GM23338 (cell line): ENCODE results near the gene TENM3.

Experiments
- CREB1 ChIP-seq: fragments of 250-450 bp; sonication (Bioruptor Pico); IDR thresholded peaks from 2 replicates; pipeline ENCODE4 v1.5.0; 2020; ENCODE audit warnings: low read depth, mild to moderate bottlenecking, moderate library complexity
- CTCF ChIP-seq, 2 experiments: fragments of 200-600 bp in 1 of 2; sonication (generic) in 1 of 2; conservative IDR thresholded peaks; 2 replicates each; pipeline versions ENCODE4 v1.5.1 to v1.6.1; 2016 to 2017; ENCODE audit warnings: antibody characterized with exemption in 2 of 2, low read depth in 2 of 2, mild to moderate bottlenecking in 2 of 2, moderate library complexity in 1 of 2
- EZH2 ChIP-seq: fragments of 200-600 bp; sonication (generic); IDR thresholded peaks from one replicate; pipeline ENCODE4 v1.8.0; 2017; ENCODE audit warnings: antibody characterized with exemption, mild to moderate bottlenecking, low read depth; ENCODE audit not compliant: unreplicated experiment
- EZH2phosphoT487 ChIP-seq: fragments of 200-600 bp; sonication (generic); IDR thresholded peaks from one replicate; pipeline ENCODE4 v1.8.1; 2018; ENCODE audit warnings: antibody characterized with exemption; ENCODE audit not compliant: unreplicated experiment
- JUNB ChIP-seq: IDR thresholded peaks from one replicate; pipeline ENCODE4 v1.6.1; 2016; ENCODE audit warnings: antibody characterized with exemption; ENCODE audit not compliant: unreplicated experiment
- POLR2AphosphoS5 ChIP-seq: IDR thresholded peaks from 2 replicates; pipeline ENCODE4 v1.6.1; 2016; ENCODE audit warnings: antibody characterized with exemption, low read depth
- REST ChIP-seq: IDR thresholded peaks from one replicate; pipeline ENCODE4 v1.6.1; 2018; ENCODE audit warnings: antibody characterized with exemption; ENCODE audit not compliant: unreplicated experiment
- STAT1 ChIP-seq: IDR thresholded peaks from one replicate; pipeline ENCODE4 v1.6.1; 2016; ENCODE audit warnings: antibody characterized with exemption; ENCODE audit not compliant: unreplicated experiment
- ZNF114 ChIP-seq: fragments of 250-450 bp; sonication (Bioruptor Pico); IDR thresholded peaks from 2 replicates; pipeline ENCODE4 v1.5.0; 2020; ENCODE audit warnings: mild to moderate bottlenecking, moderate library complexity
- TF ChIP-seq, protein P1 (sequence below): fragments of 250-450 bp; sonication (Bioruptor Pico); IDR thresholded peaks from 2 replicates; pipeline ENCODE4 v1.5.0; 2020; ENCODE audit warnings: mild to moderate bottlenecking, moderate library complexity

DNA sequence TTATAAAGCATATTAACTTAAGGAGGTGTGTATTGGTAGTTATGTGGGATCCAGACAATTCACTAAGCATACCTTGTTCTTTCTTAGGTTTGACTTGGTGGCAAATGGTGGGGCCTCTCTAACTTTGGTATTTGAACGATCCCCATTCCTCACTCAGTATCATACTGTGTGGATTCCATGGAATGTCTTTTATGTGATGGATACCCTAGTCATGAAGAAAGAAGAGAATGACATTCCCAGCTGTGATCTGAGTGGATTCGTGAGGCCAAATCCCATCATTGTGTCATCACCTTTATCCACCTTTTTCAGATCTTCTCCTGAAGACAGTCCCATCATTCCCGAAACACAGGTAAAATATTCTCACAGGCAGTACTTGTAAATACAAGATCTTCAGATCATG lies 487.6 kb downstream of the TENM3 start:
- TF ChIP-seq CTCF (conservative IDR thresholded peaks at IDR 0.05; ENCODE audit: low read depth in 2 of 2) (no peak), POLR2AphosphoS5 (no peak), CREB1 (0 out of 2 replicates have a peak, but pooled peaks have one; percentile 33), EZH2 (no peak), REST (no peak), EZH2phosphoT487 (no peak), ZNF114 (CRISPR knock-in tag) (no peak), JUNB (no peak), STAT1 (no peak)
- TF ChIP-seq, protein P1, sequence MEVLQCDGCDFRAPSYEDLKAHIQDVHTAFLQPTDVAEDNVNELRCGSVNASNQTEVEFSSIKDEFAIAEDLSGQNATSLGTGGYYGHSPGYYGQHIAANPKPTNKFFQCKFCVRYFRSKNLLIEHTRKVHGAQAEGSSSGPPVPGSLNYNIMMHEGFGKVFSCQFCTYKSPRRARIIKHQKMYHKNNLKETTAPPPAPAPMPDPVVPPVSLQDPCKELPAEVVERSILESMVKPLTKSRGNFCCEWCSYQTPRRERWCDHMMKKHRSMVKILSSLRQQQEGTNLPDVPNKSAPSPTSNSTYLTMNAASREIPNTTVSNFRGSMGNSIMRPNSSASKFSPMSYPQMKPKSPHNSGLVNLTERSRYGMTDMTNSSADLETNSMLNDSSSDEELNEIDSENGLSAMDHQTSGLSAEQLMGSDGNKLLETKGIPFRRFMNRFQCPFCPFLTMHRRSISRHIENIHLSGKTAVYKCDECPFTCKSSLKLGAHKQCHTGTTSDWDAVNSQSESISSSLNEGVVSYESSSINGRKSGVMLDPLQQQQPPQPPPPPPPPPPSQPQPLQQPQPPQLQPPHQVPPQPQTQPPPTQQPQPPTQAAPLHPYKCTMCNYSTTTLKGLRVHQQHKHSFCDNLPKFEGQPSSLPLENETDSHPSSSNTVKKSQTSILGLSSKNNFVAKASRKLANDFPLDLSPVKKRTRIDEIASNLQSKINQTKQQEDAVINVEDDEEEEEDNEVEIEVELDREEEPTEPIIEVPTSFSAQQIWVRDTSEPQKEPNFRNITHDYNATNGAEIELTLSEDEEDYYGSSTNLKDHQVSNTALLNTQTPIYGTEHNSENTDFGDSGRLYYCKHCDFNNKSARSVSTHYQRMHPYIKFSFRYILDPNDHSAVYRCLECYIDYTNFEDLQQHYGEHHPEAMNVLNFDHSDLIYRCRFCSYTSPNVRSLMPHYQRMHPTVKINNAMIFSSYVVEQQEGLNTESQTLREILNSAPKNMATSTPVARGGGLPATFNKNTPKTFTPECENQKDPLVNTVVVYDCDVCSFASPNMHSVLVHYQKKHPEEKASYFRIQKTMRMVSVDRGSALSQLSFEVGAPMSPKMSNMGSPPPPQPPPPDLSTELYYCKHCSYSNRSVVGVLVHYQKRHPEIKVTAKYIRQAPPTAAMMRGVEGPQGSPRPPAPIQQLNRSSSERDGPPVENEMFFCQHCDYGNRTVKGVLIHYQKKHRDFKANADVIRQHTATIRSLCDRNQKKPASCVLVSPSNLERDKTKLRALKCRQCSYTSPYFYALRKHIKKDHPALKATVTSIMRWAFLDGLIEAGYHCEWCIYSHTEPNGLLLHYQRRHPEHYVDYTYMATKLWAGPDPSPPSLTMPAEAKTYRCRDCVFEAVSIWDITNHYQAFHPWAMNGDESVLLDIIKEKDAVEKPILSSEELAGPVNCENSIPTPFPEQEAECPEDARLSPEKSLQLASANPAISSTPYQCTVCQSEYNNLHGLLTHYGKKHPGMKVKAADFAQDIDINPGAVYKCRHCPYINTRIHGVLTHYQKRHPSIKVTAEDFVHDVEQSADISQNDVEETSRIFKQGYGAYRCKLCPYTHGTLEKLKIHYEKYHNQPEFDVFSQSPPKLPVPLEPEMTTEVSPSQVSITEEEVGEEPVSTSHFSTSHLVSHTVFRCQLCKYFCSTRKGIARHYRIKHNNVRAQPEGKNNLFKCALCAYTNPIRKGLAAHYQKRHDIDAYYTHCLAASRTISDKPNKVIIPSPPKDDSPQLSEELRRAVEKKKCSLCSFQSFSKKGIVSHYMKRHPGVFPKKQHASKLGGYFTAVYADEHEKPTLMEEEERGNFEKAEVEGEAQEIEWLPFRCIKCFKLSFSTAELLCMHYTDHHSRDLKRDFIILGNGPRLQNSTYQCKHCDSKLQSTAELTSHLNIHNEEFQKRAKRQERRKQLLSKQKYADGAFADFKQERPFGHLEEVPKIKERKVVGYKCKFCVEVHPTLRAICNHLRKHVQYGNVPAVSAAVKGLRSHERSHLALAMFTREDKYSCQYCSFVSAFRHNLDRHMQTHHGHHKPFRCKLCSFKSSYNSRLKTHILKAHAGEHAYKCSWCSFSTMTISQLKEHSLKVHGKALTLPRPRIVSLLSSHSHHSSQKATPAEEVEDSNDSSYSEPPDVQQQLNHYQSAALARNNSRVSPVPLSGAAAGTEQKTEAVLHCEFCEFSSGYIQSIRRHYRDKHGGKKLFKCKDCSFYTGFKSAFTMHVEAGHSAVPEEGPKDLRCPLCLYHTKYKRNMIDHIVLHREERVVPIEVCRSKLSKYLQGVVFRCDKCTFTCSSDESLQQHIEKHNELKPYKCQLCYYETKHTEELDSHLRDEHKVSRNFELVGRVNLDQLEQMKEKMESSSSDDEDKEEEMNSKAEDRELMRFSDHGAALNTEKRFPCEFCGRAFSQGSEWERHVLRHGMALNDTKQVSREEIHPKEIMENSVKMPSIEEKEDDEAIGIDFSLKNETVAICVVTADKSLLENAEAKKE (CRISPR knock-in tag) = peak; percentile 42; the same call in 1 of the 2 replicates
